GM19193 (cell line): ENCODE data around the gene AGBL1.

Source experiments
- POLR2A ChIP-seq: IDR thresholded peaks from 4 replicates; pipeline ENCODE4 v1.6.1; 2011; ENCODE audit not compliant: insufficient read depth, insufficient read length; ENCODE audit errors: extremely low read depth

AGBL1 gene

GRCh38 chr15:86127547-86127946 is 47.9 kb downstream of the AGBL1 start:
- no peak for TF ChIP-seq POLR2A

GRCh38 chr15:86135041-86135440 is 55.4 kb downstream of the AGBL1 start:
- TF ChIP-seq POLR2A = no peak

GRCh38 chr15:86136861-86137260 is 57.2 kb downstream of the AGBL1 start:
- TF ChIP-seq POLR2A = no peak

- no peak for TF ChIP-seq POLR2A
Measured at GRCh38 chr15:86138798-86139197, 59.1 kb downstream of the AGBL1 start.

- no peak for TF ChIP-seq POLR2A
Measured at GRCh38 chr15:86139828-86140227, 60.2 kb downstream of the AGBL1 start.

GRCh38 chr15:86154705-86155104 is 75.0 kb downstream of the AGBL1 start:
- no peak for TF ChIP-seq POLR2A

GRCh38 chr15:86155551-86155950 is 75.9 kb downstream of the AGBL1 start:
- TF ChIP-seq POLR2A = no peak

- TF ChIP-seq POLR2A = no peak
Measured at GRCh38 chr15:86157606-86158293, 78.1 kb downstream of the AGBL1 start.

- TF ChIP-seq POLR2A = no peak
Measured at GRCh38 chr15:86159468-86159867, 79.8 kb downstream of the AGBL1 start.

- no peak for TF ChIP-seq POLR2A
Measured at GRCh38 chr15:86161250-86161649, 81.6 kb downstream of the AGBL1 start.

- TF ChIP-seq POLR2A = no peak
Measured at GRCh38 chr15:86162172-86162591, 82.5 kb downstream of the AGBL1 start.

- TF ChIP-seq POLR2A = no peak
Measured at GRCh38 chr15:86162641-86163040, 83.0 kb downstream of the AGBL1 start.

- no peak for TF ChIP-seq POLR2A
Measured at GRCh38 chr15:86163816-86164215, 84.1 kb downstream of the AGBL1 start.

GRCh38 chr15:86164232-86164898 is 84.7 kb downstream of the AGBL1 start:
- TF ChIP-seq POLR2A = no peak

GRCh38 chr15:86165265-86166211 is 85.9 kb downstream of the AGBL1 start:
- TF ChIP-seq POLR2A = no peak
